PC-9 (cell line): ENCODE data around the gene R3HDM2. TPM values are rescaled to one million over a fixed set of nuclear protein-coding genes. Genes with fewer than 3 reads are reported as not detected.

Experiments used
- BruUV-seq: library from RNA; stranded (reverse); fragments of 400-500 nt; replicated peaks from 2 replicates; lab custom pipeline; 2021; lab: Mats Ljungman, UMichigan
- CTCF ChIA-PET: fragments of 300-600 bp; sonication (Branson Sonifier 250); formaldehyde crosslinking; loops from one replicate; lab custom pipeline; 2022; ENCODE audit warnings: antibody characterized with exemption; lab: Charles Lee
- POLR2A ChIA-PET: fragments of 300-600 bp; sonication (Branson Sonifier 250); formaldehyde crosslinking; loops from one replicate; lab custom pipeline; 2022; ENCODE audit warnings: antibody characterized with exemption; ENCODE audit not compliant: unreplicated experiment; lab: Charles Lee
- DNase-seq, 2 experiments: peaks; one replicate each; pipeline versions ENCODE4 v3.0.0 to v3.0.0-alpha.2; 2015 to 2022; ENCODE audit warnings: mixed read lengths in 1 of 2
- H2AFZ ChIP-seq: fragments of 200-600 bp; sonication (generic); 2 replicates; pipeline ENCODE4 v1.8.1; 2017; ENCODE audit warnings: antibody characterized with exemption
- H3F3A ChIP-seq: fragments of 200-600 bp; sonication (generic); 2 replicates; pipeline ENCODE4 v1.8.1; 2017; ENCODE audit warnings: antibody characterized with exemption, mild to moderate bottlenecking, low read depth; ENCODE audit not compliant: insufficient read depth
- H3K27ac ChIP-seq: fragments of 200-600 bp; sonication (generic); 2 replicates; pipeline ENCODE4 v1.6.1; 2016; ENCODE audit warnings: mixed run types
- H3K27me3 ChIP-seq: fragments of 200-600 bp; sonication (generic); 2 replicates; pipeline ENCODE4 v1.6.1; 2016; ENCODE audit warnings: low read depth, mixed run types; ENCODE audit not compliant: insufficient read depth
- H3K36me3 ChIP-seq: fragments of 200-600 bp; sonication (generic); 2 replicates; pipeline ENCODE4 v1.6.1; 2016; ENCODE audit warnings: low read depth, mixed run types
- H3K4me1 ChIP-seq: fragments of 200-600 bp; sonication (generic); replicated peaks from 2 replicates; pipeline ENCODE4 v1.6.1; 2016; ENCODE audit warnings: mixed run types; ENCODE audit not compliant: insufficient read depth
- H3K4me2 ChIP-seq: fragments of 200-600 bp; sonication (generic); 2 replicates; pipeline ENCODE4 v1.6.1; 2017; ENCODE audit warnings: mixed run types
- H3K4me3 ChIP-seq: fragments of 200-600 bp; sonication (generic); 2 replicates; pipeline ENCODE4 v1.6.1; 2016; ENCODE audit warnings: mixed run types
- H3K79me2 ChIP-seq: fragments of 200-600 bp; sonication (generic); 2 replicates; pipeline ENCODE4 v1.6.1; 2017; ENCODE audit warnings: low read depth, mixed run types
- H3K9me2 ChIP-seq: fragments of 200-600 bp; sonication (generic); 2 replicates; pipeline ENCODE4 v1.8.1; 2017; ENCODE audit warnings: mild to moderate bottlenecking; ENCODE audit not compliant: insufficient read depth
- H3K9me3 ChIP-seq: fragments of 200-600 bp; sonication (generic); 2 replicates; pipeline ENCODE4 v1.8.1; 2016; ENCODE audit warnings: low read depth; ENCODE audit not compliant: insufficient read depth
- H4K20me1 ChIP-seq: fragments of 200-600 bp; sonication (generic); 2 replicates; pipeline ENCODE4 v1.8.1; 2017; ENCODE audit not compliant: insufficient read depth
- EZH2 ChIP-seq: fragments of 200-600 bp; sonication (generic); IDR thresholded peaks from 2 replicates; pipeline ENCODE4 v1.8.0; 2017; ENCODE audit warnings: antibody characterized with exemption, low read depth
- intact Hi-C: fragments of 100-400 bp; cut with micrococcal nuclease; formaldehyde crosslinking; loops from one replicate; pipeline ENCODE4 v1.10.0; 2022; ENCODE audit not compliant: unreplicated experiment
- total RNA-seq: library from RNA; stranded (reverse); gene quantifications from 2 replicates; pipeline ENCODE4 v1.2.3, GENCODE V29; 2021
- TF ChIP-seq, protein P1 (sequence below): fragments of 200-600 bp; sonication (generic); conservative IDR thresholded peaks from 2 replicates; pipeline ENCODE4 v1.6.1; 2017; ENCODE audit warnings: mixed run types, antibody characterized with exemption, mild to moderate bottlenecking, moderate library complexity

Gene R3HDM2
- total RNA-seq, 1 experiment from 2014 or later = 65.1 TPM

DNA sequence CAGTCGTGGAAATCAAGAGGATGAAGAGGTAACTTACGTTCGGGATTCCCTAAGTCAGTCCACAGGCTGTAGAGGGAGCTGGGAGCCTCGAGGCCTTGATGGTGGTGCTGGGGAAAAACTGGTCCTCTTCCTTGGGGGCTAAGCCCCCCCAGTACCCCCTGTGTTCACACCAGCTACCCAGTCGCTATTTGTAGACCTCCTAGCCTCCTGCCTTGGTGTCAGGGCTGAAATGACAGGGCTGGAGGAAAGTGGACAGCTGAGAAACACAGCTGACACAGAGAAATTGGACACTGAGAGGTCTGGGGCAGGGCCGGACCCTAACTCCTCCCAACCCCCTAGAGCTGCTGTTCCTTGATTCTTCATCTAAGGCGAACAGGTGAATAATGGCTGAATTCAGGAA, 179.9 kb downstream of the R3HDM2 start, which contains the start of gene STAC3:
Gene STAC3 (minus strand): TSS at position 232 of the 400 bp plus-strand sequence. CDS start 1,551 bp downstream, outside the sequence.
- Histone ChIP-seq H3K4me2 (no peak within 1 kb of the TSS), H2AFZ (no peak within 1 kb of the TSS), H3K27me3 (no peaks in the 10 kb centered on the region), H3K4me3 (no peak within 1 kb of the TSS), H3K36me3 (no peaks in the 10 kb centered on the region), H4K20me1 (no peaks in the 10 kb centered on the region), H3F3A (0 out of 2 replicates have a peak, but pooled peaks cover 1% of the 10 kb centered on the region), H3K27ac (no peak within 1 kb of the TSS), H3K4me1 (no peaks in the 10 kb centered on the region), H3K79me2 (no peaks in the 10 kb centered on the region), H3K9me3 (no peaks in the 10 kb centered on the region), H3K9me2 (no peaks in the 10 kb centered on the region)
- no peak for DNase-seq
- intact Hi-C loops = no loop called here
- TF ChIP-seq, protein P1, sequence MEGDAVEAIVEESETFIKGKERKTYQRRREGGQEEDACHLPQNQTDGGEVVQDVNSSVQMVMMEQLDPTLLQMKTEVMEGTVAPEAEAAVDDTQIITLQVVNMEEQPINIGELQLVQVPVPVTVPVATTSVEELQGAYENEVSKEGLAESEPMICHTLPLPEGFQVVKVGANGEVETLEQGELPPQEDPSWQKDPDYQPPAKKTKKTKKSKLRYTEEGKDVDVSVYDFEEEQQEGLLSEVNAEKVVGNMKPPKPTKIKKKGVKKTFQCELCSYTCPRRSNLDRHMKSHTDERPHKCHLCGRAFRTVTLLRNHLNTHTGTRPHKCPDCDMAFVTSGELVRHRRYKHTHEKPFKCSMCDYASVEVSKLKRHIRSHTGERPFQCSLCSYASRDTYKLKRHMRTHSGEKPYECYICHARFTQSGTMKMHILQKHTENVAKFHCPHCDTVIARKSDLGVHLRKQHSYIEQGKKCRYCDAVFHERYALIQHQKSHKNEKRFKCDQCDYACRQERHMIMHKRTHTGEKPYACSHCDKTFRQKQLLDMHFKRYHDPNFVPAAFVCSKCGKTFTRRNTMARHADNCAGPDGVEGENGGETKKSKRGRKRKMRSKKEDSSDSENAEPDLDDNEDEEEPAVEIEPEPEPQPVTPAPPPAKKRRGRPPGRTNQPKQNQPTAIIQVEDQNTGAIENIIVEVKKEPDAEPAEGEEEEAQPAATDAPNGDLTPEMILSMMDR = no peak
- no peak for TF ChIP-seq EZH2
- no TSS peak for BruUV-seq
- CTCF ChIA-PET = interaction anchor here (0.6 kb wide), 2 partner anchors 59 to 123 kb away, joined by 4 to 6 read pairs; partner anchors contain the start of gene LRP1
- POLR2A ChIA-PET = no interaction called here

DNA sequence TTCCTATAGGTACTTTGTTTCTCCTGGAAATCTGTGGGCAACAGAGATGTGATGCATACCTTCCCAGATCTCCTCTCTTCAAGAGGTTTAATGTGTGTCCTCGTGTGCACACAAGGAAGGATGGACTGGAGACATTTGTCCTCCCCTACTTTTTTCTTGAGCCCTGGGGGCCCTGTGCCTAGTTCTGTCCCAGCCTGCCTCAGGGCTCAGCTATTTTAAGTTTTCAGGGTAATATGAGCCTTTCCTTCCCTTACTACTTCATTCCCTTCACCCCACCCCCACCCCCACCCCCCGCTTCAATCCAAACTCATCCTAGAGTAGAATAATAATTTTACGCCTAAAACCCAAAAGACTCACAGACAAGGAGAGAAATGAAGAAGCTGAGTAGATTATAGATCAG, 180.3 kb downstream of the R3HDM2 start:
- H4K20me1 ChIP-seq = no peaks in the 10 kb centered on the region
- BruUV-seq = no TSS peak
- TF ChIP-seq, protein P1 = no peak
- H3K27me3 ChIP-seq = no peaks in the 10 kb centered on the region
- ChIA-PET POLR2A (no interaction called here), CTCF (interaction anchor here (0.6 kb wide), 2 partner anchors 59 to 122 kb away, joined by 4 to 6 read pairs; partner anchors contain the start of gene LRP1)
- H3F3A ChIP-seq = peaks cover 5% of the 10 kb centered on the region; the same call in 1 of the 2 replicates
- no peak for DNase-seq
- H3K4me3 ChIP-seq = no peak overlapping the region
- H3K27ac ChIP-seq = no peak overlapping the region
- H3K4me2 ChIP-seq = no peak overlapping the region
- no peaks in the 10 kb centered on the region for H3K79me2 ChIP-seq
- no peaks in the 10 kb centered on the region for H3K4me1 ChIP-seq
- H3K9me2 ChIP-seq = no peaks in the 10 kb centered on the region
- intact Hi-C loops = no loop called here
- H3K36me3 ChIP-seq = no peaks in the 10 kb centered on the region
- no peak overlapping the region for H2AFZ ChIP-seq
- H3K9me3 ChIP-seq = no peaks in the 10 kb centered on the region

DNA sequence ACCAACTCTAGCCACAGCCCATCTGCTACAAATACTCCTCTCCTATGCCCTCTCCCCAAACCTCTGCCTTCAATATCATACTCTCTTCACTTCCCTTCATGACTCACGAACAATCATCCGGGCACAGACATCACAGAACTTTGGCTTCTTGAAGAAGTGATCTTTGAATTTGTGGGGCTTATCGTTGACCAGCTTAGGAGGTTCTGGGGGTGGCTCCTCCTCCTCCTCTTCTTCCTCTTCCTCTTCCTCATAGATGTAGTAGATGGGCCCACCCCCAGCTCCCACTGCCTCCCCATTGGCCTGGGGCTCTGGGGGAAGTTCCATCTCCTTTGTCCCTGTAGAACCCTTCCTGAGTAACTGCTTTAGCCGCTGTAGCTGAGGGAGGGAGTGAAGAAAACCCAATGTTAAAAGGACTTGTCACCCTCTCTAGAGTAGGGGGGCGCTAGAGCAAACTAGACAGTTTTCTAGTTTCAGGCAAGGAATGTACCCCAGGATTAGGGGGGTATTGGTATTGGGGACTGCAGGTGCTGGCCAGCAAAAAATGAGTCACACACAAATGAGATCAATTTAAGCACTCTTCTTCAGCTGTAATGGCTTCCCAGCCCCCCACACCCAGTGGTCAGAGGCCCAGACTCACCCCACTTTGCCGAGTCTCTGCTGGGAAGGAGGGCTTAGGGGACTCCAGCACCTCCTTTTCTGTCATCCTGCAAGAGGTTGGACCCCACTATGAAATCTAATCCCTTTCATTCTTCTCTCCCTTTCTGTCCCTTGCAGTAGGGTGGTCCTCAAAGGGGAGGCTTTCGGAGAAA, 181.7 kb downstream of the R3HDM2 start:
- ChIA-PET POLR2A (no interaction called here), CTCF (no interaction called here)
- no peaks in the 10 kb centered on the region for H3K79me2 ChIP-seq
- H3F3A ChIP-seq = peaks cover 19% of the 10 kb centered on the region; the same call in 1 of the 2 replicates
- H3K36me3 ChIP-seq = no peaks in the 10 kb centered on the region
- H3K4me1 ChIP-seq = no peaks in the 10 kb centered on the region
- H2AFZ ChIP-seq = no peak overlapping the region
- no peaks in the 10 kb centered on the region for H3K9me2 ChIP-seq
- intact Hi-C loops = loop anchor here (10.0 kb wide), 1 partner anchor 494 kb away; the partner anchor contains the start of gene PRIM1
- no peak overlapping the region for H3K4me3 ChIP-seq
- H3K4me2 ChIP-seq = no peak overlapping the region
- TF ChIP-seq EZH2 = no peak
- TF ChIP-seq, protein P1 = no peak
- no peaks in the 10 kb centered on the region for H3K9me3 ChIP-seq
- no peaks in the 10 kb centered on the region for H3K27me3 ChIP-seq
- no peak overlapping the region for H3K27ac ChIP-seq
- no peak for DNase-seq
- H4K20me1 ChIP-seq = no peaks in the 10 kb centered on the region
- BruUV-seq = no TSS peak
